Thymus (tissue), 11 donors: ENCODE measurements around the gene ASF1A. TPM values are rescaled to one million over a fixed set of nuclear protein-coding genes. Genes with fewer than 3 reads are reported as not detected.

ENCODE experiments used
- DNase-seq, 9 donors: peaks; one replicate each; pipeline ENCODE4 v3.0.0-alpha.2; 2013; ENCODE audit warnings: low spot score in 9 of 9, low read depth in 6 of 9, missing footprints in 1 of 9
- H3K27ac ChIP-seq, 2 donors: one replicate each; pipeline ENCODE4 v1.5.1; 2013; ENCODE audit warnings: control low read depth in 1 of 2, low read depth in 1 of 2, low read length in 1 of 2, mild to moderate bottlenecking in 1 of 2, moderate library complexity in 1 of 2
- H3K27me3 ChIP-seq, 2 donors: one replicate each; pipeline ENCODE4 v1.5.1; 2013; ENCODE audit warnings: low read length in 1 of 2; ENCODE audit not compliant: control insufficient read depth in 2 of 2, insufficient read depth in 1 of 2
- H3K36me3 ChIP-seq, 2 donors: one replicate each; pipeline ENCODE4 v1.5.1; 2013; ENCODE audit warnings: low read length in 1 of 2, mild to moderate bottlenecking in 1 of 2, moderate library complexity in 1 of 2; ENCODE audit not compliant: control insufficient read depth in 2 of 2, insufficient read depth in 2 of 2
- H3K4me1 ChIP-seq, 2 donors: one replicate each; pipeline ENCODE4 v1.5.1; 2013; ENCODE audit warnings: low read length in 2 of 2; ENCODE audit not compliant: control insufficient read depth in 2 of 2, insufficient read depth in 2 of 2
- H3K4me3 ChIP-seq, 2 donors: one replicate each; pipeline ENCODE4 v1.5.1; 2013; ENCODE audit warnings: low read length in 2 of 2, control low read depth in 1 of 2, mild to moderate bottlenecking in 1 of 2
- H3K9me3 ChIP-seq, 2 donors: one replicate each; pipeline ENCODE4 v1.5.1; 2013; ENCODE audit warnings: low read length in 1 of 2, mild to moderate bottlenecking in 1 of 2; ENCODE audit not compliant: control insufficient read depth in 2 of 2, insufficient read depth in 1 of 2
- WGBS: extraction: QIAGEN DNeasy Blood & Tissue Kit; methylation state at CpG from one replicate; pipeline ENCODE4 v1.1.7; 2013; 5-methylcytosine and 5-hydroxymethylcytosine counted together
- polyA plus RNA-seq: library from polyadenylated mRNA; stranded (reverse); fragments of 200-250 nt; gene quantifications from one replicate; pipeline ENCODE4 v1.2.3, GENCODE V29; 2013
- total RNA-seq: library from RNA; stranded (reverse); fragments of 120-200 nt; gene quantifications from one replicate; pipeline ENCODE4 v1.2.4, GENCODE V29; 2013
- donor health status: healthy.

ASF1A gene
- total and polyA plus RNA-seq, 2 donors: 39.8 to 41.4 TPM

DNA sequence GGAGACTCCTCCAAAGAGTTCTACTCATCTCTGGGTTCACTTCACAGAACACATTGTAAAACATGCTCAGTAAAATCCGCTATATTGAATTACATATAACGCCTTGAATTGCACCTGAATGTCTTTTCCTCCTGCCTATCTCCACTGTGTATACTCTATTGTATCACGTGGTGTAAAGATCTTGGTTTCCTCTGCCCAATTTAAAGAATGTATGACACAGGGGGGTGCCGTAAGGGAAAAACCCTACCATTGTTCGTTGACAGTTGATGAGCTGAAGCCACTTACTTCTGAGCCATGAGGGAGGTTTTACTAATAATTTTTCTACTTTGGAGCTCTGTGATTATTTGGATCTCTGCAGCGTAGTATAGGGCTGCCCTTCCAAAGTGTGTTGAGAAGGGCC lies 6.0 kb downstream of the ASF1A start:
- Histone ChIP-seq H3K4me1 (peaks cover 7 to 9% of the 10 kb centered on the region in 2 donors), H3K36me3 (peaks cover 11 to 61% of the 10 kb centered on the region in 2 donors), H3K4me3 (no peak overlapping the region), H3K27ac (no peak overlapping the region), H3K9me3 (no peaks in the 10 kb centered on the region), H3K27me3 (no peaks in the 10 kb centered on the region)
- 92% methylated on average over 6 of the region's 6 CpGs for WGBS
- DNase-seq: no peak

DNA sequence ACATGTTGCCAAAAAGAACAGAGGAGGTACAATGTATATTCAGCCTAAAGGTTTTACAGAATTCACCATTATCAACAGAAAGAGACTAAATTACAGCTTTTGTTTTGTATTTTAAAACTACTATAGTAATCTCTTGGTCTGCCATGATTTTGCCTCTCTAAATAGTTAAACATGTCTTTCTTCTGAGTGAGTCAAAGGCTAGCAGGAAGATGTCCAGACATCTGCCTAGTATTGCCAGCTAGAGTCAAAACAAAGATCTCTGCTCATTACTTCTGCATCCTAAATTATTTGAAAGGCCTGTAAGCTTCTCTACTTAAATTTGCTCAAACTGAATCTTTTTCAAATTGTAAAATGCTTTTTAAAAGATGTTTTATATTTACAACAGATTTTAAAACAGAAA lies 8.8 kb downstream of the ASF1A start:
- no peaks in the 10 kb centered on the region for H3K9me3 ChIP-seq
- H3K27me3 ChIP-seq: no peaks in the 10 kb centered on the region
- DNase-seq: no peak
- peaks cover 17 to 79% of the 10 kb centered on the region in 2 donors for H3K36me3 ChIP-seq
- H3K4me3 ChIP-seq: no peak overlapping the region
- H3K4me1 ChIP-seq: peaks cover 0 to 7% of the 10 kb centered on the region in 2 donors
- H3K27ac ChIP-seq: no peak overlapping the region

DNA sequence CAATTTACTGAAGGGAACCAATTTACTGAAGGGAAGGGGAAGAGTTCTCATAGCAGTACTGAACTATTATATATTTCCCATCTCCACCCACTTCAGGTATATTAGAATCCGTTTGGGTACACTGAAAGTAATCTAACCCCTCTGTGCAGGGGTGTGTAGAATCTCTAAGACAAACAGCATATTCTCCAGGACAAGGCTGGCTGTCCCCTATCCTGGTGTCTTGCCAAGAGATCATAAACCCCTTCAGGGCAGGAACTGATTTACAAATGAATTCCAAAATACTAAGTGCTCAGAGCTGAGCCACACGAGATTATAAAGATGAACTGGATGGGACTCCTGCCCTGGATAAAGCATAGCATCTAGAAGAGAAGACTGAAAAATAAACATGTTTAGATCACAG lies 9.2 kb downstream of the ASF1A start:
- H3K4me3 ChIP-seq: no peak overlapping the region
- H3K27me3 ChIP-seq: no peaks in the 10 kb centered on the region
- no peak overlapping the region for H3K27ac ChIP-seq
- DNase-seq: no peak
- peaks cover 20 to 80% of the 10 kb centered on the region in 2 donors for H3K36me3 ChIP-seq
- no peaks in the 10 kb centered on the region for H3K9me3 ChIP-seq
- peaks cover 0 to 7% of the 10 kb centered on the region in 2 donors for H3K4me1 ChIP-seq
- 96% methylated on average over 2 of the region's 2 CpGs for WGBS

DNA sequence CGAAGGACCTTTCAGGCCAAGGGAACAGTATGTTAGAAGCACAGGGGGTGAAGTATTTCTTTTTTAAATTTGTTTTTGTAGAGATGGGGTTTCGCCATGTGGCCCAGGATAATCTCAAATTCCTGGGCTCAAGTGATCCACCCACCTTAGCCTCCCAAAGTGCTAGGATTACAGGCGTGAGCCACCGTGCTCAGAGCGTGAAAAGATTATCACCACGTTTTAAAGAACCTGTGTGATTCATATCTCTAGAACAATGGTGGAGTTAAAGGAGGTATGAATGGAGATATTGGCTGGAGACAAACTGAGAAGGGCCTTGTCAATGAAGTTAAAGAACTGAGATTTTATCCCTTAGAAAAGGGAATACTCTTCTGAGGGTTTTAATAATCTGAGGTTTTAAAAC lies 9.7 kb downstream of the ASF1A start:
- H3K27ac ChIP-seq: no peak overlapping the region
- H3K4me3 ChIP-seq: no peak overlapping the region
- no peaks in the 10 kb centered on the region for H3K27me3 ChIP-seq
- peaks cover 0 to 4% of the 10 kb centered on the region in 2 donors for H3K4me1 ChIP-seq
- 96% methylated on average over 6 of the region's 6 CpGs for WGBS
- no peaks in the 10 kb centered on the region for H3K9me3 ChIP-seq
- peaks cover 20 to 83% of the 10 kb centered on the region in 2 donors for H3K36me3 ChIP-seq
- DNase-seq: no peak

DNA sequence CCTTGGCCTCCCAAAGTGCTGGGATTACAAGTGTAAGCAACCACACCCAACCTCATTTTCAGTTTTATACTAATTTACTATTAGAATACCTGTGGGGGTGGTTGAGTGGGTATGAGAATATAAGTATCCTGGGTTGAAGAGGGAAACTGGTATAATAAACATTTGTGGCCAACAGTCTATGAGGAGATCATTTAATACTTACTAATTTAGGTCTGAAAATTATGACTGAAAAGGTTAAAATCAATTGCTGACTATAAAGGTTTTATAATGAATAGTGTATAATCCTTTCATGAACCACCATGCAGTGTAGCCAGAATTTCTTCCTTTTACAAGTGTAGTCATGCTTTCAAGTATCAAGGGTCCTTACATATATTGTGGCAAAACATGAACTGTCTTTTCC lies 11.1 kb downstream of the ASF1A start:
- Histone ChIP-seq H3K4me3 (no peak overlapping the region), H3K36me3 (peaks cover 17 to 78% of the 10 kb centered on the region in 2 donors), H3K27ac (no peak overlapping the region), H3K9me3 (no peaks in the 10 kb centered on the region), H3K4me1 (peaks cover 0 to under 1% of the 10 kb centered on the region in 2 donors), H3K27me3 (no peaks in the 10 kb centered on the region)
- DNase-seq: no peak

DNA sequence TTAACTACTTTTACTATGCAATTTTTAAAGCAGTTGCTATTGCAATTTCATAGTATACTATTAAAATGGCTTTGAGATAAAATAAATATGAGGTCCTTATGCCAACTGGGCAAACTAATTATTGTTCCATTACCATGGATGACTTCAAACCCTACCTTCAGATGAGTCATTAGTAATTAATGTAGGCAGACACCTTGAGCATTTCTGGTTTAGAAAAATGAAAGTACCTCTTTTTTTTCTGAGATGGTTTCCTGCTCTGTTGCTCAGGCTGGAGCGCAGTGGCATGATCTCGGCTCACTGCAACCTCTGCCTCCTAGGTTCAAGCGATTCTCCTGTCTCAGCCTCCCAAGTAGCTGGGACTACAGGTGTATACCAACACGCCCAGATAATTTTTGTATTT lies 11.9 kb downstream of the ASF1A start:
- H3K27ac ChIP-seq: no peak overlapping the region

GRCh38 chr6:118908441-118908840 lies 14.5 kb downstream of the ASF1A start:
- no peaks in the 10 kb centered on the region for H3K9me3 ChIP-seq
- DNase-seq: no peak
- no peaks in the 10 kb centered on the region for H3K27me3 ChIP-seq
- no peak overlapping the region for H3K27ac ChIP-seq
- H3K4me3 ChIP-seq: no peak overlapping the region
- H3K36me3 ChIP-seq: peaks cover 21 to 83% of the 10 kb centered on the region in 2 donors
- H3K4me1 ChIP-seq: no peaks in the 10 kb centered on the region
- WGBS: 98% methylated on average over 1 of the region's 1 CpG

More for the DNA sequence above, 11.9 kb downstream of the ASF1A start:
- H3K9me3 ChIP-seq: no peaks in the 10 kb centered on the region
- H3K4me1 ChIP-seq: no peaks in the 10 kb centered on the region
- peaks cover 17 to 82% of the 10 kb centered on the region in 2 donors for H3K36me3 ChIP-seq
- no peaks in the 10 kb centered on the region for H3K27me3 ChIP-seq
- WGBS: 98% methylated on average over 4 of the region's 4 CpGs
- no peak overlapping the region for H3K4me3 ChIP-seq
- no peak for DNase-seq

GRCh38 chr6:118912646-118913045 lies 18.7 kb downstream of the ASF1A start:
- no peaks in the 10 kb centered on the region for H3K9me3 ChIP-seq
- no peaks in the 10 kb centered on the region for H3K27me3 ChIP-seq
- no peaks in the 10 kb centered on the region for H3K4me1 ChIP-seq
- DNase-seq: no peak
- H3K27ac ChIP-seq: no peak overlapping the region
- H3K36me3 ChIP-seq: peaks cover 27 to 82% of the 10 kb centered on the region in 2 donors
- over 99% methylated on average over 5 of the region's 5 CpGs for WGBS
- no peak overlapping the region for H3K4me3 ChIP-seq

- Histone ChIP-seq H3K27ac (no peak overlapping the region), H3K36me3 (peaks cover 25 to 77% of the 10 kb centered on the region in 2 donors), H3K27me3 (no peaks in the 10 kb centered on the region), H3K4me3 (no peak overlapping the region), H3K4me1 (no peaks in the 10 kb centered on the region), H3K9me3 (no peaks in the 10 kb centered on the region)
- no peak for DNase-seq
- 95% methylated on average over 2 of the region's 2 CpGs for WGBS
Observed at GRCh38 chr6:118913161-118913560, 19.2 kb downstream of the ASF1A start.

GRCh38 chr6:118914598-118914997 lies 20.6 kb downstream of the ASF1A start:
- DNase-seq: no peak
- H3K27ac ChIP-seq: no peak overlapping the region
- H3K36me3 ChIP-seq: peaks cover 25 to 69% of the 10 kb centered on the region in 2 donors
- H3K27me3 ChIP-seq: no peaks in the 10 kb centered on the region
- H3K4me3 ChIP-seq: no peak overlapping the region
- H3K4me1 ChIP-seq: no peaks in the 10 kb centered on the region
- no peaks in the 10 kb centered on the region for H3K9me3 ChIP-seq
